Hepatocyte (in vitro differentiated cells): ENCODE data around the gene BORCS5.
"Not testable (repeated sequence)": the region's sequence is repeated elsewhere in the genome, so short reads cannot be mapped to it uniquely, and the experiment has no call there.

Experiments used
- EZH2 ChIP-seq: fragments of 200-600 bp; sonication (generic); IDR thresholded peaks from 2 replicates; pipeline ENCODE4 v1.6.1; 2016; ENCODE audit warnings: antibody characterized with exemption, mild to moderate bottlenecking, borderline replicate concordance
- EZH2phosphoT487 ChIP-seq: fragments of 200-600 bp; sonication (generic); IDR thresholded peaks from one replicate; pipeline ENCODE4 v1.6.1; 2018; ENCODE audit warnings: antibody characterized with exemption, mild to moderate bottlenecking, low read depth, moderate library complexity; ENCODE audit not compliant: unreplicated experiment, severe bottlenecking
- TF ChIP-seq, protein P1 (sequence below): fragments of 200-600 bp; sonication (generic); IDR thresholded peaks from 2 replicates; pipeline ENCODE4 v1.5.1; 2016; ENCODE audit warnings: antibody characterized with exemption, mild to moderate bottlenecking; ENCODE audit not compliant: poor library complexity

DNA sequence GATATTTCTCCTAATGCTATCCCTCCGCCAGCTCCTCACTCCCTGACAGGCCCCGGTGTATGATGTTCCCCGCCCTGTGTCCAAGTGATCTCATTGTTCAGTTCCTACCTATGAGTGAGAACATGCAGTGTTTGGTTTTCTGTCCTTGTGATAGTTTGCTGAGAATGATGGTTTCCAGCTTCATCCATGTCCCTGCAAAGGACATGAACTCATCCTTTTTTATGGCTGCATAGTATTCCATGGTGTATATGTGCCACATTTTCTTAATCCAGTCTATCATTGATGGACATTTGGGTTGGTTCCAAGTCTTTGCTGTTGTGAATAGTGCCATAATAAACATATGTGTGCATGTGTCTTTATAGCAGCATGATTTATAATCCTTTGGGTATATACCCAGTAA lies 62.3 kb downstream of the BORCS5 start:
- not testable (repeated sequence) for TF ChIP-seq EZH2, EZH2phosphoT487
- TF ChIP-seq, protein P1, sequence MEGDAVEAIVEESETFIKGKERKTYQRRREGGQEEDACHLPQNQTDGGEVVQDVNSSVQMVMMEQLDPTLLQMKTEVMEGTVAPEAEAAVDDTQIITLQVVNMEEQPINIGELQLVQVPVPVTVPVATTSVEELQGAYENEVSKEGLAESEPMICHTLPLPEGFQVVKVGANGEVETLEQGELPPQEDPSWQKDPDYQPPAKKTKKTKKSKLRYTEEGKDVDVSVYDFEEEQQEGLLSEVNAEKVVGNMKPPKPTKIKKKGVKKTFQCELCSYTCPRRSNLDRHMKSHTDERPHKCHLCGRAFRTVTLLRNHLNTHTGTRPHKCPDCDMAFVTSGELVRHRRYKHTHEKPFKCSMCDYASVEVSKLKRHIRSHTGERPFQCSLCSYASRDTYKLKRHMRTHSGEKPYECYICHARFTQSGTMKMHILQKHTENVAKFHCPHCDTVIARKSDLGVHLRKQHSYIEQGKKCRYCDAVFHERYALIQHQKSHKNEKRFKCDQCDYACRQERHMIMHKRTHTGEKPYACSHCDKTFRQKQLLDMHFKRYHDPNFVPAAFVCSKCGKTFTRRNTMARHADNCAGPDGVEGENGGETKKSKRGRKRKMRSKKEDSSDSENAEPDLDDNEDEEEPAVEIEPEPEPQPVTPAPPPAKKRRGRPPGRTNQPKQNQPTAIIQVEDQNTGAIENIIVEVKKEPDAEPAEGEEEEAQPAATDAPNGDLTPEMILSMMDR, result not testable (repeated sequence)
